Stimulated activated CD8-positive, alpha-beta memory T cell treated with anti-CD3 and anti-CD28 coated beads, Interleukin-15, amount 100 ng/mL, for 1 hour (primary cell): ENCODE measurements around the gene KRT17.
"Not testable (repeated sequence)": the region's sequence is repeated elsewhere in the genome, so short reads cannot be mapped to it uniquely, and the experiment has no call there.

Source experiments
- DNase-seq: peaks from one replicate; pipeline ENCODE4 v3.0.0-alpha.2; 2020; ENCODE audit warnings: low read depth

KRT17 gene

GRCh38 chr17:41619927-41620582 is 4.3 kb downstream of the KRT17 start:
- not testable (repeated sequence) for DNase-seq

GRCh38 chr17:41619036-41619926 is 5.1 kb downstream of the KRT17 start:
- DNase-seq, result no peak

GRCh38 chr17:41618341-41619035 is 5.9 kb downstream of the KRT17 start:
- DNase-seq, result no peak

- no peak for DNase-seq
These were observed 6.7 kb downstream of the KRT17 start for GRCh38 chr17:41617698-41618097.

- no peak for DNase-seq
These were observed 7.2 kb downstream of the KRT17 start for GRCh38 chr17:41617136-41617535.

- DNase-seq, result not testable (repeated sequence)
These were observed 7.9 kb downstream of the KRT17 start for GRCh38 chr17:41616486-41616885.

GRCh38 chr17:41615454-41615853 is 8.9 kb downstream of the KRT17 start:
- no peak for DNase-seq

- DNase-seq, result not testable (repeated sequence)
These were observed 9.6 kb downstream of the KRT17 start for GRCh38 chr17:41614767-41615166.

- no peak for DNase-seq
These were observed 10.3 kb downstream of the KRT17 start for GRCh38 chr17:41614098-41614497.

- no peak for DNase-seq
These were observed 10.9 kb downstream of the KRT17 start for GRCh38 chr17:41613277-41614082.

- DNase-seq, result not testable (repeated sequence)
These were observed 11.8 kb downstream of the KRT17 start, which contains the start of gene KRT16 for GRCh38 chr17:41612376-41613160. TSS of gene KRT16 (minus strand) at chr17:41612767. CDS start at chr17:41612688, 79 bp downstream.

GRCh38 chr17:41610965-41611640 is 13.3 kb downstream of the KRT17 start:
- DNase-seq, result no peak

GRCh38 chr17:41610061-41610517 is 14.3 kb downstream of the KRT17 start:
- not testable (repeated sequence) for DNase-seq

GRCh38 chr17:41606930-41607329 is 17.4 kb downstream of the KRT17 start:
- DNase-seq, result not testable (repeated sequence)

- no peak for DNase-seq
These were observed 21.9 kb downstream of the KRT17 start for GRCh38 chr17:41602524-41602923.

- DNase-seq, result no peak
These were observed 24.1 kb downstream of the KRT17 start for GRCh38 chr17:41600318-41600717.

- DNase-seq, result no peak
These were observed 24.7 kb downstream of the KRT17 start for GRCh38 chr17:41599680-41600079.

GRCh38 chr17:41595585-41595984 is 28.8 kb downstream of the KRT17 start:
- no peak for DNase-seq

GRCh38 chr17:41594363-41594915 is 29.9 kb downstream of the KRT17 start:
- DNase-seq, result no peak
